ENCODE measurements around the gene C16orf96. TPM values are rescaled to one million over a fixed set of nuclear protein-coding genes. Genes with fewer than 3 reads are reported as not detected.

C16orf96 gene
- total and polyA plus RNA-seq, 2 of the 8 experiments (the other 6 are each of a cell fraction or from before 2014, with no cell fraction given): 1.0 to 1.3 TPM

GRCh38 chr16:4617880-4618279, 61.7 kb downstream of the C16orf96 start (continued):
- TF ChIP-seq BRCA1 (IDR thresholded peaks at IDR 0.05; ENCODE audit: low read depth, low read length) (no peak), ATF2 (IDR thresholded peaks at IDR 0.05; ENCODE audit: low read length) (no peak), SAP30 (IDR thresholded peaks at IDR 0.05; ENCODE audit: insufficient read depth, insufficient replicate concordance, low read length) (no peak), RNF2 (IDR thresholded peaks at IDR 0.05; ENCODE audit: borderline replicate concordance, low read depth, low read length, missing control alignments, poor library complexity, severe bottlenecking) (no peak)

All from H1 (cell line).